ENCODE results near the gene GREM1. TPM values are rescaled to one million over a fixed set of nuclear protein-coding genes. Genes with fewer than 3 reads are reported as not detected.

The GREM1 gene
- total RNA-seq, 4 donors from 2014 or later = 0.57 to 2.5 (median 1.1) TPM; not detected in 1

GRCh38 chr15:32721596-32721995 is 3.8 kb downstream of the GREM1 start:
- TF ChIP-seq CTCF (IDR thresholded peaks at IDR 0.05; ENCODE audit: low read depth) = no peak

- no peak for TF ChIP-seq CTCF (IDR thresholded peaks at IDR 0.05; ENCODE audit: low read depth)
Measured at GRCh38 chr15:32722136-32722535, 4.3 kb downstream of the GREM1 start.

DNA sequence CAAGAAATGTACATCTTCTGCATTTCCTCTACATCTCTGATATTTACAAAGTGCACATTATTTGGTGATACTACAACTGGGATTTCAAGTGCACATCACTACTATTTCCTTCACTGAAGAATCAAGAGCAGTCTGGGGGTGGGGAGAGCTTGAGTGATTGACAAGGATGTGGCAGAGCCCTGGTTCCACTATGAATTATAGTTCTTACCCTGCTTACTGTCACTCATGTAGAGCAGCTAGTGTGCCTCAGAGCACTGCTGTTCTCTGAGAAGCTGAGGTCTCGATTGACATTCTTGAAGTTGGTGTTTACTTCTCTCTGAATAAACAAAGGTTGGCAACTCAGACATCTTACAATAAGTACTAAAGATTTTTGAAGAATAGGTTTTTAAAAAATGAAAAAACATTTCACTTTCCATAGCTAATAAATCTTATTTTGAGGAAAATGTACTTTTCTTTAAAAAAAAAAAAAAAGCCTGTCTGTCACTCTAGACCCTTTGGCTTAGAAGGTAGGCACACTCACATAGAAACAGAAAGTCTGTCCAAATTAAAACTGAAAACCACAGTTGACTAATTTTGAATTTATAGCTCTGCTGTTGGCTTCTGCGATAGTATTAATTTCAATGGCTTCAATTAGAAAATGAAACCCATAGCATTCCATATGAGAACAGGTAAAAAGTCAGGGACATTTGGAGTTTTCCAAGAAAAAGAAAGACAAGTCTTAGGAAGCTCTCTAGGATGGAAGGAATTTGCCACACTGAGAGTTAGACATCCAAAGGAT is 5.6 kb downstream of the GREM1 start:
- TF ChIP-seq CTCF (IDR thresholded peaks at IDR 0.05; ENCODE audit: low read depth) = no peak

DNA sequence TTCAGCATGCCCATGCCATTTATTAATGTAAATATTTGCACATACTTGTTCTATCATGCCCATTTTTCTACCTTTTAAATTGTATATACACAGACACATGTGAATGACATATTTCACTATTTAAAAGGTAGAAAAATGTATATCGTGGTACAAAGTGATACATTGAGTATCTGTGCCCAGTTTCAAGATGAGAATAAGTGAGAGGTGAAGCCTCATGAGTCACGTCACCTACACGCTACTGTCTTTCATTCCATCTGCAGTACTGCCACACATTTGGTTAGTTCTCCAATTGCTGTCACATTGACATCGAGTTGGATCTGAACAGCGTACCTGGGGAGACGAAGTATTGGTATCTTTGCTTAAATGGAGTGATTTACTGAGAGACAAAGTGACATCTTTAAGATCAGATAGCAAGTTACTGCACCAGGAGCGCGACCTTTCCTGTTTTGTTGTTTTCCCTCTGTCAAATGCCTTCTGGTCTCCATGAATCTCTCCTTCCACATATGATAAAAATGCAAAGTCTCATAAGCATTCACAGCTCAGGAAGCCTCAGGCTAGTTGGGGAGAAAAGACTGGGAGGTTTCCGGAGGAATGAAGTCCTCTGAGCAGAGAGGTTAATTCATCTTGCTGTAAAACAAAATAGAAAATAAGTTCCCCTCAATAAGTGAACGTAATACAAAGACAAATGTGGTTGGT is 12.0 kb downstream of the GREM1 start:
- no peak for TF ChIP-seq CTCF (IDR thresholded peaks at IDR 0.05; ENCODE audit: low read depth)

DNA sequence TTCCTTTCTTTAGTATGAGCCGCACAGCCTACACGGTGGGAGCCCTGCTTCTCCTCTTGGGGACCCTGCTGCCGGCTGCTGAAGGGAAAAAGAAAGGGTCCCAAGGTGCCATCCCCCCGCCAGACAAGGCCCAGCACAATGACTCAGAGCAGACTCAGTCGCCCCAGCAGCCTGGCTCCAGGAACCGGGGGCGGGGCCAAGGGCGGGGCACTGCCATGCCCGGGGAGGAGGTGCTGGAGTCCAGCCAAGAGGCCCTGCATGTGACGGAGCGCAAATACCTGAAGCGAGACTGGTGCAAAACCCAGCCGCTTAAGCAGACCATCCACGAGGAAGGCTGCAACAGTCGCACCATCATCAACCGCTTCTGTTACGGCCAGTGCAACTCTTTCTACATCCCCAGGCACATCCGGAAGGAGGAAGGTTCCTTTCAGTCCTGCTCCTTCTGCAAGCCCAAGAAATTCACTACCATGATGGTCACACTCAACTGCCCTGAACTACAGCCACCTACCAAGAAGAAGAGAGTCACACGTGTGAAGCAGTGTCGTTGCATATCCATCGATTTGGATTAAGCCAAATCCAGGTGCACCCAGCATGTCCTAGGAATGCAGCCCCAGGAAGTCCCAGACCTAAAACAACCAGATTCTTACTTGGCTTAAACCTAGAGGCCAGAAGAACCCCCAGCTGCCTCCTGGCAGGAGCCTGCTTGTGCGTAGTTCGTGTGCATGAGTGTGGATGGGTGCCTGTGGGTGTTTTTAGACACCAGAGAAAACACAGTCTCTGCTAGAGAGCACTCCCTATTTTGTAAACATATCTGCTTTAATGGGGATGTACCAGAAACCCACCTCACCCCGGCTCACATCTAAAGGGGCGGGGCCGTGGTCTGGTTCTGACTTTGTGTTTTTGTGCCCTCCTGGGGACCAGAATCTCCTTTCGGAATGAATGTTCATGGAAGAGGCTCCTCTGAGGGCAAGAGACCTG is 13.2 kb downstream of the GREM1 start:
- TF ChIP-seq CTCF (IDR thresholded peaks at IDR 0.05; ENCODE audit: low read depth) = no peak

DNA sequence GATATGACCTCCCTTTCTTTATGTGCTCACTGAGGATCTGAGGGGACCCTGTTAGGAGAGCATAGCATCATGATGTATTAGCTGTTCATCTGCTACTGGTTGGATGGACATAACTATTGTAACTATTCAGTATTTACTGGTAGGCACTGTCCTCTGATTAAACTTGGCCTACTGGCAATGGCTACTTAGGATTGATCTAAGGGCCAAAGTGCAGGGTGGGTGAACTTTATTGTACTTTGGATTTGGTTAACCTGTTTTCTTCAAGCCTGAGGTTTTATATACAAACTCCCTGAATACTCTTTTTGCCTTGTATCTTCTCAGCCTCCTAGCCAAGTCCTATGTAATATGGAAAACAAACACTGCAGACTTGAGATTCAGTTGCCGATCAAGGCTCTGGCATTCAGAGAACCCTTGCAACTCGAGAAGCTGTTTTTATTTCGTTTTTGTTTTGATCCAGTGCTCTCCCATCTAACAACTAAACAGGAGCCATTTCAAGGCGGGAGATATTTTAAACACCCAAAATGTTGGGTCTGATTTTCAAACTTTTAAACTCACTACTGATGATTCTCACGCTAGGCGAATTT is 14.9 kb downstream of the GREM1 start:
- no peak for TF ChIP-seq CTCF (IDR thresholded peaks at IDR 0.05; ENCODE audit: low read depth)
